GM21529 (cell line): ENCODE results near the gene IL10.
"Not testable (repeated sequence)": the region's sequence is repeated elsewhere in the genome, so short reads cannot be mapped to it uniquely, and the experiment has no call there.

Source experiments
- ATAC-seq: cut with Tn5 transposase; IDR thresholded peaks from one replicate; pipeline ENCODE4 v1.9.1; 2021; ENCODE audit not compliant: unreplicated experiment

IL10 gene

DNA sequence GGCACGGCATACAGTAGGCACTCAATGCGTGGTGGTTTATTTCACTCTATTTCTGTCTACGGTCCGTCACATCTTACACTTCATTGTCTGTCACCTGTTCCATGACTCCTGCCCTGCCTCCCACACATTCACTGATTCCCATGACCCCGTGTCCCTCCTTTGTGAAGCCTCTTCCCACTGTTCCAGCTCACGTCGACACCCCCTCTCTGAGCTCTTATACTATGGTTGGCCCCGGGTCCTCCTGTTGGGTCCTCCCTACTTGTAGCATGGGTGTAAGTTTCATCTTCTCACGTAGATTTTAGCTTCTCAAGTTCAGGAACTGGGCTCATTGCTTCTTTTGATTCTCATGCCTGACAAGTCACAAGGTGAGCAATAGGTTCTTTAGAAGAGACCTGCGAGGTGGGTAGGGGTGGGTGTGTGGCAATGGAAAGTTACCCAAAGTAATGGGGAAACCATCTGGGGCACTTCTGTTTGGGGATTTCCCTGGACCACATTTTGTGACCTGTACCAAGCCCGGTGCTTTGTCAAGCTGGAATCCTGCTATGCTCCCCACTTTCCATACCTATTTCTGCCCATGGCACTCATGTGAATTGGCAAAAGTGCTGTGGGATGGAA is 22.1 kb upstream of the IL10 start:
- no peak for ATAC-seq

DNA sequence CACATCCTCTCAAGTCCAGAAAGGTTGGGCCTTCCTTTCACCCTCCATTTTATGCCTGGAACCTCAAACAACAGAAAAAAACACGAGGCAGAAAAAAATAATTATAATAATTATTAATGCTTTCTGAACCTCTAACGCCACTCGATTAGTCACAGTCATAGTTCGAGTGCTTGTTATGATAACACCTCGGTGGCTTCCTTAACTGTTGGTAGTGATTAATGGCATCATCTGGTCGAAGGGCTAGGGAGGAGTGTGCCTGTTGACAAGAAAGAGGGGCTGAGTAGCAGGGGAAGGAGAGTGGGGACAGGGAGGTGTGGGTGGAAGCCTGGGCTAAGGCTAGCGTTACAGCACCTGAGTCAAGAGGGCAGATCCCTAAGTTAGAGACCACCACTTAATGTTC is 21.3 kb upstream of the IL10 start:
- no peak for ATAC-seq

DNA sequence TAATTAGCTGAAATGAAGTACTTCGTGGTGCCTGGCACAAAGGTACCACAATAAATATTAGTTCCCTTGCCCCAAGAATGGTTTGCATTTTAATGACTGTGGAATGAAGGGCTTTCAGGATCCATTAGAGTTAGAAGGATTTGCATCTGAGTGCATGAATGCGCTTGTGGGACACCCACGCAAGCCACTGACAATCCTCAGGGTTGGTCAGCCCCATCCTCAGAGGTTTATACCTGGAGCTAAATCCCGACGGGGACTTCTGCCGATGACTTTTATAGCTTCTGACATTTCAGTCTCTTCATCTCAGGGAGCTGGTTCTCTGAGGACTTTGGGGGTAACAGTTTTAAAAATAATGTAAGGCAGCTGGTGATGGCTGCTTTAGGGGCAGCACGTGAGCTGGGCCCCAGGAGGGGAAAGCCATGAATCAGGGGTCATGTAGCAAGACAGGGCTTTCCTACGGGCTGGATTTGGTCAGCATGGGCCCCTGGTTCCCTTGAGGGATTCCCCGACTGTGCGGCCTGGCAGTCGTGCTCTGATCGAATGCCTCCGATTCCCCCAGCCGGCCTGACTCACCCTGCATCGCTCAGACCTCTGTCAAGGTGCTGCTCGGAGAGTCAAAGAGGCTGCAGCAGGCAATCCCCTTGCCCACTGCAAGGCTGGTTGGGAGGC is 20.8 kb upstream of the IL10 start:
- peak; percentile 47 for ATAC-seq

DNA sequence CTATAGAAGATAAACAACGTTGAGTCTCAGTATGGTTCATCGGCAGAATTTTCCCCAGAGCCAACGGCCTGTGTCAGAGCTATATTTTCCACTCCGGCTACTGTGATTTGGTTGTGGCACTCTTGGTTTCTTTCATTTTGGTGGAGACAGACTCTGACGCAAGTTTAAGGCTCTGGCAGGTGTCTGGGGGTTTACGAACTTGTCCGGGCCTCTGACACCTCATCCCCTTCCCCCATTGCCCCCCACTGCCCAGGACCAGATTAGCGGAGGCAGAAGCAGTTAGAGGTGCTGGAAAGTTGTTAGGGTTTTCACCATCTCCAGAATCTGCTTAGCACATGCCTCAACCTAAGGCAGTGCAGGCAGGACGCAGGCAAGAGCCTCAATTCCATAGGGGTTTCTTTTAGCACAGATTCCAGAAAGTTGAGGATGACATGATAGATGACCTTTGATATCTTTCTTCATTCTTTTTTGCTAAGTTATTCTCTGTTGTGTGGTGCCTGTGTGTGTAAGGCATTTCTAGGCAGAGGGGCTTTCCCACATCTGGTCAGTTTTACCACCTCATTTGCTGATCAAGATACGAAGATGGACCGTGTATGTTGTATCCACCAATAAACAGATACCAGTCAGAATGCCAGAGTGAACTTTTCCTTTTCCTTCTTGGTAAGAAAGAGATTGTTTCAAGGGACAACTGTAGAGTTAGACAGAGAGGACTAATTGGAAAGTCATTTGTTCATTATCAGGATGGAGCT is 18.4 kb upstream of the IL10 start:
- ATAC-seq = peak; percentile 41

DNA sequence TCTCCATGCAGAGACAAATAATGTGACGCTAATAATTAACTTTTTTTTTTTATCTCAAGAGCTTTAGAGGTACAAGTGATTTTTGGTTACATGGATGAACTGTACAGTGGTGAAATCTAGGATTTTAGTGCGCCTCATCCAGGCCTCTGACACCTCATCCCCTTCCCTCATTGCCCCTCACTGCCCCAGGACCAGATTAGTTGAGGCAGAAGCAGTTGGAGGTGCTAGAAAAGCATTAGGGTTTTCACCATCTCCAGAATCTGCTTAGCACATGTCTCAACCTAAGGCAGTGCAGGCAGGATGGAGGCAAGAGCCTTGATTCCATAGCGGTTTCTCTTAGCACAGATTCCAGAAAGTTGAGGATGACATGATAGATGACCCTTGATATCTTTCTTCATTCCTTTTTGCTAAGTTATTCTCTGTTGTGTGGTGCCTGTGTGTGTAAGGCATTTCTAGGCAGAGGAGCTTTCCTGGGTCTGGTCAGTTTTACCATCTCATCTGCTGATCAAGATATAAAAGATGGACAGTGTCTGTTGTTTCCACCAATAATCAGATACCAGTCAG is 16.3 kb upstream of the IL10 start:
- ATAC-seq = no peak

DNA sequence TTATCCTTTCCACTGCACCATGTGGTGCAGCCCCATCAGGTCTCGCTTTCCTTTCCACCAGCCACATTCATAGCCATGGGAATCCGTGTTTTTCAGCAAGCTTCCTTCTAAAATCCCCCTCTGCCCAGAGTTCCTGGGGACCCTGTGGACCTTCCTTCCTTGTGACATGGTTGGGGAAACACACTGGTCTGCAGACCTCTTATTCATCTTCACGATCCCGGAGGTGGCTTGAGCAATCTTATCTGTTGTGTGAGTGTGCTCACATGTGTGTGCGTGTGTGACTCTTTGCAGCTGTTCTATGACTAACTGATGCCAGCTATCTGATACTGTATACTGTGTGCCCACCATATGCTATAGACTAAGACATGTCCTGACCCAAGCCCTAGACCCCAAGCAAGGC is 15.6 kb upstream of the IL10 start:
- ATAC-seq = no peak

DNA sequence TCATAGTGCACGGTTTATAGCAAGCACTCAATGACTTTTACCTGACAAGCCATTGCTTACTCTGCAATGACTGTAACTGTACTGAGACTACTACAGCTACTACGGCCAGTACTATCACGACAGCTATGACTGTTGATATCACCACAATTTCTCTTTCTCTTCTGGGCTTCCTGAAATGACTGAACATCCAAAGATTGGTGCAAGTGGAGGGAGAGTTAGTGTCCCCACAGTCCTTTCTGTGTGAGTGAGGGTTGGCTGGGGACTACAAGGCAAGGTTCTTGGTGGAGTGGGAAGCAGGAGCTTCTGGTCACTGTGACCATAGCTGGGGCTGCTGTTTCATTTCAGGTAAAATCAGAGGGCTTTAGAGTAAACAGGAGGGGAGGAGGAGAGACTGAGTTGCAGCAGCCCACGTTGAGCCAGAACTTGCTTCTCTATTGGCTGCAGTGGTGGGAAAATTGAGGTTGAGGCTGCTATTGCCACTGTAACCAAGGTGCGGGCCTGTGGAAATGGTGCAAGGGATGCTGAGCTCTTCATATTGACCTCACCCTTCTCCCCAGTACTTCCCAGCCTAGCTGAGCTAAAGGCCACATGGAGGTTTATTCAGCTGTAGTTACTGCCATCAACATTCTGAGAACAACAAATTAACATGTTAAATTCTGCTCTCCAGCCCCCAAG is 14.1 kb upstream of the IL10 start:
- ATAC-seq = peak; percentile 21

DNA sequence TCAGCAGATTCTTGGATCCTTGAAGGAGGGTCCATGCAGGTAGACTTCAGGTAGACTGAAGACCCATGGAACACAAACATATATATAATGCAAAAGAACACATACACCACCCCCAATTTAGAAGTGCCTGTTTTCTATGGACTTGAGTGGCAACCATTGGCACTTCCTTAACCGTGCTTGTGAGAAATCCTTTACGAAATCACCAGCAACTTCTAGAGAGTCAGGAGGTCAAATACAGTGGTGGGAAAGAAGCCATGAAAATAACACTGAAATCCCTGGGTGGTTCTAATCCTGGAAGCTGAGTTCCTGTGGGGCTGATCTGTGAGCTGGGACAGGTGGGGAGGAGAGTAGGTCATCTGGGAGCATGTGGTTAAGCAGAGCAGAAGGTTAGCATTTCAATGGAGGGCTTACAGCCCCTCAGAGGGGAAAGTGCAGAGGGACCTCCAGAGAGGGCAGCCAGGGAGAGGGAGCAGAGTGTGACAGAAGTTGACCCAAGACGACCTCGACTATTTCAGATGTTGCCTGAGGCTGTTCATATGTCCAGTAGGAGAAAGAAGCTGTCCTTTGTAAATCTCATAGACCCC is 13.0 kb upstream of the IL10 start:
- no peak for ATAC-seq

DNA sequence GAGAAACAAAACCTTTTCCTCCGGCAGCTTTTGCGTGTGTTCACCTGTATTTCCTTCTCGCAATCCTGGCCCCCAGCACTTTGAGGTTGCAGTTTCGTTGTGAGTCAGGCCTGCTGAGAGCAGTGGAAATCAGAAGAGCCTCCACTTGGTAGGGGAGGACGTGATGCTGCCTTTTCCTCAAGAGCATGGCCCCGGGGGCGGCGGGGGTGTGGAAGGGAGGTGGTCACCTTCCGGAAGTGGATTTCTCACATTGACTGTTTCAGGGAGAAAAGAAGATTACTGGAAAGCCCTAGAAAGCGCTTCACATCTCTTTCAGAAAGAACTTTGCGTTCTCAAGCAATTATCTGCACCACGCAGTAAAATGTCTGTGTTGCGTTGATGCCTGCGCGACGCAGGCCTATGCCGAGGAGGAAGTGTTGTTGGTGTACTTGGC is 12.2 kb upstream of the IL10 start:
- ATAC-seq = peak; percentile 66

DNA sequence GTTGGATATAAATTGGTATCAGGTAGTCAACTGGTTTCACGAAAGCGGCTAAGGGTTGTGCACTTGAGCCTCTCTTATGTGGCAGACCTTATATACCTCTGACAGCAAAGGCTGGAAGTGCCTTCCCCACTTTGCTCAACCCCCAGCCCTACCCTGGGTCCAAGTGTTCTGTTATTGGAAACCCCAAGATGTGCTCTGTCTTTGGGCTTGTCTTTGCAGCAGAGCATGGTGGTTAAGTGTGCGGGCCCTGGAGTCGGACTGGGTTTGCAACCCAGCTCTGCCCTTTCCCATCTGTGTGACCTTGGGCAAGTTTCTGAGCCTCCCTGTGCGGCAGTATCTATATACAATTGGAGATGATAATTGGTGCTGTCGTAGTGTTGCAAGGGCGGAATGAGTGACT is 11.2 kb upstream of the IL10 start:
- ATAC-seq = no peak

DNA sequence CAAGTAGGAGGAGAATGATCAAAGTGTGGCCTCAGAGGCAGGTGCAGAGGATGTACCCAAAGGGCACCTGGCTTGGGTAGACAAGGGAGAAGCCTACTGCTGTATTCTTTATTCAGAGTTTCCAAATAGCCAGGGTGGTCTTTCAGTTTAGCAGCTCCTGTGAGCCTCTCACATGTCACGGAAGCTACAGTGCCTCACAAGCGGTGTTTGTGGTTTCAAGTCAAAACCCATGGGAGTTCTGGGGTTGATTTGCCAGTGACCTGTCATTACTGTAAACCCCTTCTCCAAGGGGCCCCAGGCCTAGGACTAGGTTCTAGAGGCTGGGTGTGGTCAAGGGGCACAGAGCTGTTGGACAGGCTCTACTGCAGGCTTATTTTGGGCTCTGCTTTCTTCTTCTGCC is 10.2 kb upstream of the IL10 start:
- ATAC-seq = peak; percentile 63

DNA sequence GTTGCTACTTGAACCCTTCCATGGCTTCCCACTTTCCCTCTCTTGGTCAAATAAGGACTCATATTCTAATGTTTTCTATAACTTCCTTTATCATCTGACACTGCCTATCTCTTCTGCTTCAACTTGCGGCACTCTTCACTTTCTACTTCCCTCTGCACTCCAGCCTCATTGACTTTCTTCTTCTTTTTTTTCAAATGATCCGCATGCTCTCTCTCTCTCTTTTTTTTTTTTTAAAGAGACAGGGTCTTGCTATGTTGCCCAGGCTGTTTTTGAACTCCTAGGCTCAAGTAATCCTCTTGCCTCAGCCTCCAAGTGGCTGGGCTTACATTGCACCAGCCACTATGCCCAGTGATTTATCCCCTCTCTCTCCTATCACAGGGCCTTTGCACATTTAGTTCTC is 7.3 kb upstream of the IL10 start:
- no peak for ATAC-seq

DNA sequence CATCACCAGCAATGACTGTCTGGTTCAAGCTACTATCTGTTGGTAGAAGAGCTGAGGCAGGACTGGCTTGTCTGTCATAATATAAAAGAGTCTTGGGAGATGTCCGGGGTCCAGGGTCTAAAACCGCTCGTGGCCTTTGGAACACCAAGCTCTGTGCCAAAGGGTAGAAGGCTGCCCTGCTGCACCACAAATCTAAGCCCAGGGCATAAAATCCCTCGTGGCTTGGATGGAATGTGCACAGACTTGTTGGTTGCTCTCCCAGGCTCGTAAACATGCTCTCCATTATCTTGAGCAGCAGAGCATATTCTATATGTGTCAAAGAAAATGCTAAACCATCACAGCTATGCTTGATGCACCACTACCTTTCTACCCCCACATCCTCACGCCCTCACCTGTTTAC is 6.6 kb upstream of the IL10 start:
- ATAC-seq = not testable (repeated sequence)

DNA sequence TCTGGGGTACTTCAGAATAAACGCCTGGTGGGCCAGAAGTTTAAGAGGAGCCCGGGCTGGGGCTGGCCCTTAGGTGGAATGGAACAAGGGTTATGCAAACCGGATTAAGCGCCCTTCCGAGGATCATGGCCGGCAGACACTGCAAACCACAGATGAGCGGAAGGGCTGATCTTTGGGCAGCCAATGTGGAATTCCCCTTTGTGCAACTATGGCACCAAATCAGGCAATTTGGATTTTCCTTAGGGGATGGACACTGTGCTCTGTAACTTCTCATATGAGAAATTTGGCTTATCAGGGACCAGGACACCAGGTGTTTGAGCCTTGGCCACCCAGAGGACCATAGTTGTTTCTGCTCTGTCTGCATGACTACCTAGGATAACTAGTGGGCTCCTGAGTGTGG is 5.7 kb upstream of the IL10 start:
- ATAC-seq = no peak

DNA sequence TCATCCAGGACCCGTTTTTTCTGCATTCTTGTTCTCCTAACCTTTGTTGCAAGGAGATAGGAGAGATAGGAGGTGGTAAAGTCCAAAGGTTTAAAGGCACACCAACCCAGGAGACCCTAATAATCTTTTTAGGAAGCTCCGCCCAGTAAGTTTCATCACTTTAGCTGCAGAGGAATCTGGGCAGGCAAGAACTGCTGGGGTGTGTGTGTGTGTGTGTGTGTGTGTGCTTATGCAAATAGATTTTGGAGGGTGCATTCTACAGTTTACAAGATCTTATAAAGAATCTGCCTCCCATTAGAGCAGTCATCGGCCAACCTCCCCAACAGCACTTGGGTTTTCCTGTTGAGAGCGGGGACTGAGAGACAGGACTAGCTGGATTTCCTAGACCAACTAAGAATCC is 3.9 kb upstream of the IL10 start:
- ATAC-seq = no peak

DNA sequence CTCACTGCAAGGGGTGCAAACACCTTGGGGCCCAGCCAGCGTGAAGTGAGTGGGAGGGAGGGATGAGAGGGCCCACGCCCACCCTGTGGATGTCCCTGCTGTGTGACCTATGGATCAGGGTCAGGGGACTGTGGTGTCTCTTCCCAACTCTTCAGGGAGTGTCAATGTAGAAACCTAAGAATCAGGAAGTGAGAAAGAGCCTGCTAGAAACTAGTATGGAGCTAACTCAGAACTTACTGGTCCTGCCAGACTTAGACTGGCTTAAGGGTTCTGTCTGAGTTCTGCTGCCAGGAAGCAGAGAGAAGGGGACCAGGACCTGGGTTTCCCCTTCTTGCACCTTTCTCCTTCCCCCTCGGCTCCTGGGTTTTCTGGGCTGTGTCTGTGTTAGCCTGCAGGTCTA is 1.8 kb upstream of the IL10 start:
- no peak for ATAC-seq

DNA sequence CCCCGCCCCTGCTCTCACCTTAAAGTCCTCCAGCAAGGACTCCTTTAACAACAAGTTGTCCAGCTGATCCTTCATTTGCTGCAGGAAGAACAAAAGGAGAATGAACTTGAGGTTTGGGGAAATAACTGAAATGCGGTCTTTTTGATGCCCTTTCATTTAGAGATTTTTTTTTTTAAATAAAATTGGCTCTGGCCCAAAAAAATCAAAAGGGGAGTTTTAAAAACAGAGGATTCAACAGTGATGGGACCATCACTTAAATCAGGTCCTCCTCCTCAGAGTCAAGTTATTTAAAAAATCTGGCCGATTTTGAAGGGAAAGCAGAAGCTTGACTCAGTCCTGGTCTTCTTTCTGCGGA is 979 bp downstream of the IL10 start:
- no peak for ATAC-seq

DNA sequence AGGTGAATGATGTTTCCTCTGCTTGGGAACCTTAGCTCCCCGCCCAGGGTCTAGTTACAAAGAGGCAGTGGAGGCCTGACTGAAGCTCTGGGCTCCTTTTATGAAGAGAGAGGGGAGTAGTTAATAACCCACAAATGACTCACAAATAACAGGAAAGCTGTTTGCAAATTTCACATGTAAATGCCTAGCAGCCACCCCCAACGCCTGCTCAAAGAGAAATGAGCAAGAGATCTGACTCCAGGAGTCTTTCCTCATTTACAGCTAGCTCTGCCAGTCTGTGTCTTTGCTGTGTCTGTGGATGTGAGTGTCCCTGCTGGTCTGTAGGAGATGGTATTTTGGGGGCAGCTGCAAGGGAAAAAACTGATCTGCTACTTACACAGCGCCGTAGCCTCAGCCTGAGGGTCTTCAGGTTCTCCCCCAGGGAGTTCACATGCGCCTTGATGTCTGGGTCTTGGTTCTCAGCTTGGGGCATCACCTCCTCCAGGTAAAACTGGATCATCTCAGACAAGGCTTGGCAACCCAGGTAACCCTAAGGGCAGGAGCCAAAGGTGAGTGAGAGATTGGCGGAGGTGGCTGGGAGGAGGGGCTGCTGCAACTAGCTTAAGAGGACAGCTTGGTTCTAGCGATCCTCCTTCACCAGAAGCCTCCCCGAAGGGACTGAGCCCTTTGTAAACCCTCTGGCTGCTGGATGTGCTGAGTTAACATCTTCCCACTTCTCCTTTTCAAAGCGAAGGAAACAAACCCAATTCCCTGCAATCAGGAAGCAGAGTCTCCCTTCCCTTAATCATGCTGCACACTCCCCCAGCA is 1.6 kb downstream of the IL10 start, which contains the start of gene IL19:
TSS of gene IL19 (plus strand) at position 243 of the 807 bp plus-strand sequence. CDS start 65,890 bp downstream, outside the sequence.
- peak; percentile 19 for ATAC-seq

DNA sequence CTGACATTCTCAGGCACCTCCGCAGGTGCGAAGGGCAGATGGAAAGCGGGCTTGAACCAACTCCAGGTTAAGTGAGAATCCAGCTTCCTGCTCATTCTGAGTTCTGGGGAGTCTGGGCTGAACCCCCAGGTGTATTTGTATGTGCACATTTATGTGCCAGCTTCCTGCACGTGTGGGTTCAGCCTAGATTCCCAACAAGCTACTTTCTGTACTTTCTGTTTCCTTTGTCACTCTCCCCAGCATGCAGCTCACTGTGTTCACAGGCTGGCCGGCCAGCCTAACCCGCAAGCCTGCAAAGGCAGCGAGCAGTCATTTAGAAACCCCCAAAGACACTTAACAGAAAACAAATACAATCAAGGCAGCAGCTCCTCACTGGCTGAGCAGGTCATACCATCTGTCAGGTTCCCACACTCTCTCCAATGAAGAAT is 3.0 kb downstream of the IL10 start:
- peak; percentile 69 for ATAC-seq
